ENCODE data around the gene NOXA1.

The NOXA1 gene

GRCh38 chr9:137435980-137436760 is 13.0 kb downstream of the NOXA1 start:
- Histone ChIP-seq H3K4ac (ENCODE audit: low read depth in 1 of 2, low read length in 2 of 2) (no peak overlapping the region), H3K14ac (ENCODE audit: low read length in 2 of 2) (peak overlapping the region in 1 of 2 experiments; percentile 32)
- WGBS: 81% methylated on average over 42 of the region's 42 CpGs

GRCh38 chr9:137436761-137437600 is 13.8 kb downstream of the NOXA1 start:
- Histone ChIP-seq H2BK15ac (ENCODE audit: low read depth, poor library complexity, severe bottlenecking) (no peak overlapping the region), H3K4me2 (ENCODE audit: low read length, poor library complexity, severe bottlenecking) (no peak overlapping the region), H3K27ac (ENCODE audit: low read length, poor library complexity, severe bottlenecking) (no peak overlapping the region), H3K9ac (ENCODE audit: low read length) (no peak overlapping the region), H3K79me1 (replicated peaks; ENCODE audit: low read length, poor library complexity, severe bottlenecking) (no peaks in the 10 kb centered on the region), H3K23ac (ENCODE audit: low read length in 2 of 2) (no peak overlapping the region), H2BK5ac (ENCODE audit: low read depth, low read length, poor library complexity, severe bottlenecking) (no peak overlapping the region), H2AK5ac (ENCODE audit: low read length, severe bottlenecking) (no peak overlapping the region), H3K4me3 (ENCODE audit: insufficient read depth in 1 of 2, low read depth in 1 of 2, low read length in 2 of 2) (no peak overlapping the region), H3K14ac (ENCODE audit: low read length in 2 of 2) (no peak overlapping the region), H3K9me3 (ENCODE audit: control insufficient read depth, low read length) (no peaks in the 10 kb centered on the region), H4K91ac (ENCODE audit: low read length) (no peak overlapping the region), H2BK120ac (ENCODE audit: low read depth, low read length) (no peak overlapping the region), H3K4me1 (ENCODE audit: control insufficient read depth, insufficient read depth, low read depth, low read length) (peaks cover 45% of the 10 kb centered on the region), H4K8ac (ENCODE audit: low read length) (peak overlapping the region; percentile 7), H3K18ac (ENCODE audit: low read depth in 1 of 2, low read length in 2 of 2) (no peak overlapping the region), H3K4ac (ENCODE audit: low read depth in 1 of 2, low read length in 2 of 2) (no peak overlapping the region), H3K36me3 (ENCODE audit: control insufficient read depth in 1 of 2, insufficient read depth in 2 of 2, low read depth in 1 of 2, low read length in 2 of 2) (no peaks in the 10 kb centered on the region), H2BK12ac (ENCODE audit: low read length in 2 of 2) (no peak overlapping the region), H3K27me3 (ENCODE audit: control insufficient read depth in 1 of 2, insufficient read depth in 1 of 2, low read length in 2 of 2) (peaks cover 0 to 25% of the 10 kb centered on the region in 2 experiments), H2AFZ (ENCODE audit: low read depth, low read length) (no peak overlapping the region)
- DNase-seq: no peak
- WGBS: 89% methylated on average over 24 of the region's 24 CpGs

More at GRCh38 chr9:137435980-137436760, 13.0 kb downstream of the NOXA1 start:
- H3K27me3 ChIP-seq (ENCODE audit: control insufficient read depth in 1 of 2, insufficient read depth in 1 of 2, low read length in 2 of 2): peaks cover 3 to 24% of the 10 kb centered on the region in 2 experiments
- H3K18ac ChIP-seq (ENCODE audit: low read depth in 1 of 2, low read length in 2 of 2): no peak overlapping the region
- H3K4me1 ChIP-seq (ENCODE audit: control insufficient read depth, insufficient read depth, low read depth, low read length): peaks cover 45% of the 10 kb centered on the region
- H2BK12ac ChIP-seq (ENCODE audit: low read length in 2 of 2): no peak overlapping the region
- no peak overlapping the region for H3K23ac ChIP-seq (ENCODE audit: low read length in 2 of 2)
- H2BK120ac ChIP-seq (ENCODE audit: low read depth, low read length): no peak overlapping the region
- H3K79me1 ChIP-seq (replicated peaks; ENCODE audit: low read length, poor library complexity, severe bottlenecking): no peaks in the 10 kb centered on the region
- no peak overlapping the region for H3K4me3 ChIP-seq (ENCODE audit: insufficient read depth in 1 of 2, low read depth in 1 of 2, low read length in 2 of 2)
- H2AK5ac ChIP-seq (ENCODE audit: low read length, severe bottlenecking): peak overlapping the region; percentile 72
- peak; percentile 65 for DNase-seq
- H3K4me2 ChIP-seq (ENCODE audit: low read length, poor library complexity, severe bottlenecking): peak overlapping the region; percentile 56
- no peaks in the 10 kb centered on the region for H3K9me3 ChIP-seq (ENCODE audit: control insufficient read depth, low read length)
- no peak overlapping the region for H4K8ac ChIP-seq (ENCODE audit: low read length)
- H2BK15ac ChIP-seq (ENCODE audit: low read depth, poor library complexity, severe bottlenecking): no peak overlapping the region
- peak overlapping the region; percentile 70 for H3K9ac ChIP-seq (ENCODE audit: low read length)
- H3K27ac ChIP-seq (ENCODE audit: low read length, poor library complexity, severe bottlenecking): peak overlapping the region; percentile 38
- H2AFZ ChIP-seq (ENCODE audit: low read depth, low read length): no peak overlapping the region
- H3K36me3 ChIP-seq (ENCODE audit: control insufficient read depth in 1 of 2, insufficient read depth in 2 of 2, low read depth in 1 of 2, low read length in 2 of 2): no peaks in the 10 kb centered on the region
- peak overlapping the region; percentile 54 for H2BK5ac ChIP-seq (ENCODE audit: low read depth, low read length, poor library complexity, severe bottlenecking)
- H4K91ac ChIP-seq (ENCODE audit: low read length): no peak overlapping the region

GRCh38 chr9:137437691-137438590 is 14.7 kb downstream of the NOXA1 start:
- Histone ChIP-seq H2AFZ (ENCODE audit: low read depth, low read length) (no peak overlapping the region), H3K14ac (ENCODE audit: low read length in 2 of 2) (no peak overlapping the region), H3K4me2 (ENCODE audit: low read length, poor library complexity, severe bottlenecking) (no peak overlapping the region), H2AK5ac (ENCODE audit: low read length, severe bottlenecking) (no peak overlapping the region), H3K4me3 (ENCODE audit: insufficient read depth in 1 of 2, low read depth in 1 of 2, low read length in 2 of 2) (no peak overlapping the region), H3K79me1 (replicated peaks; ENCODE audit: low read length, poor library complexity, severe bottlenecking) (no peaks in the 10 kb centered on the region), H3K36me3 (ENCODE audit: control insufficient read depth in 1 of 2, insufficient read depth in 2 of 2, low read depth in 1 of 2, low read length in 2 of 2) (no peaks in the 10 kb centered on the region), H3K27ac (ENCODE audit: low read length, poor library complexity, severe bottlenecking) (no peak overlapping the region), H2BK5ac (ENCODE audit: low read depth, low read length, poor library complexity, severe bottlenecking) (no peak overlapping the region), H3K9me3 (ENCODE audit: control insufficient read depth, low read length) (no peaks in the 10 kb centered on the region), H3K18ac (ENCODE audit: low read depth in 1 of 2, low read length in 2 of 2) (no peak overlapping the region), H3K4me1 (ENCODE audit: control insufficient read depth, insufficient read depth, low read depth, low read length) (peaks cover 41% of the 10 kb centered on the region), H3K23ac (ENCODE audit: low read length in 2 of 2) (no peak overlapping the region), H3K27me3 (ENCODE audit: control insufficient read depth in 1 of 2, insufficient read depth in 1 of 2, low read length in 2 of 2) (peaks cover 0 to 30% of the 10 kb centered on the region in 2 experiments), H2BK120ac (ENCODE audit: low read depth, low read length) (no peak overlapping the region), H2BK15ac (ENCODE audit: low read depth, poor library complexity, severe bottlenecking) (no peak overlapping the region), H3K9ac (ENCODE audit: low read length) (no peak overlapping the region), H2BK12ac (ENCODE audit: low read length in 2 of 2) (no peak overlapping the region), H3K4ac (ENCODE audit: low read depth in 1 of 2, low read length in 2 of 2) (no peak overlapping the region), H4K91ac (ENCODE audit: low read length) (no peak overlapping the region), H4K8ac (ENCODE audit: low read length) (no peak overlapping the region)
- 92% methylated on average over 40 of the region's 40 CpGs for WGBS
- DNase-seq: no peak
